COLO668 (cell line): ENCODE measurements around the gene MGAT5.
"Not testable (repeated sequence)": the region's sequence is repeated elsewhere in the genome, so short reads cannot be mapped to it uniquely, and the experiment has no call there.

Experiments used
- DNase-seq: peaks from one replicate; lab custom pipeline; 2025; ENCODE audit not compliant: unreplicated experiment; lab: John Stamatoyannopoulos, UW

Gene MGAT5

GRCh38 chr2:134461511-134461910 is 207.6 kb downstream of the MGAT5 start:
- DNase-seq, result peak; percentile 54

GRCh38 chr2:134462275-134462674 is 208.4 kb downstream of the MGAT5 start:
- no peak for DNase-seq

- DNase-seq, result no peak
Measured at GRCh38 chr2:134462791-134463698, 209.2 kb downstream of the MGAT5 start.

- no peak for DNase-seq
Measured at GRCh38 chr2:134463699-134464022, 209.8 kb downstream of the MGAT5 start.

- no peak for DNase-seq
Measured at GRCh38 chr2:134465228-134466105, 211.6 kb downstream of the MGAT5 start.

- DNase-seq, result peak; percentile 63
Measured at GRCh38 chr2:134466141-134466540, 212.3 kb downstream of the MGAT5 start.

GRCh38 chr2:134468164-134468563 is 214.3 kb downstream of the MGAT5 start:
- no peak for DNase-seq

GRCh38 chr2:134468776-134469175 is 214.9 kb downstream of the MGAT5 start:
- no peak for DNase-seq

GRCh38 chr2:134469516-134470115 is 215.7 kb downstream of the MGAT5 start:
- DNase-seq, result no peak

GRCh38 chr2:134470561-134471168 is 216.8 kb downstream of the MGAT5 start:
- DNase-seq, result no peak

- DNase-seq, result not testable (repeated sequence)
Measured at GRCh38 chr2:134476982-134477381, 223.1 kb downstream of the MGAT5 start.

GRCh38 chr2:134479696-134480330 is 225.9 kb downstream of the MGAT5 start:
- no peak for DNase-seq

GRCh38 chr2:134482131-134482723 is 228.4 kb downstream of the MGAT5 start:
- no peak for DNase-seq

GRCh38 chr2:134482766-134483340 is 229.0 kb downstream of the MGAT5 start:
- no peak for DNase-seq

- DNase-seq, result no peak
Measured at GRCh38 chr2:134489732-134490384, 236.0 kb downstream of the MGAT5 start.

GRCh38 chr2:134490559-134490958 is 236.7 kb downstream of the MGAT5 start:
- DNase-seq, result no peak

GRCh38 chr2:134491022-134491421 is 237.2 kb downstream of the MGAT5 start:
- no peak for DNase-seq

- peak; percentile 89 for DNase-seq
Measured at GRCh38 chr2:134491771-134492441, 238.0 kb downstream of the MGAT5 start.

GRCh38 chr2:134493797-134494196 is 239.9 kb downstream of the MGAT5 start:
- DNase-seq, result no peak
